NCI-H1417 treated with DMSO at 0.1 percent for 48 hours (cell line): Measurements from ENCODE around the gene GDI1.

Experiments used
- DNase-seq: peaks from one replicate; lab custom pipeline; 2025; lab: John Stamatoyannopoulos, UW

Gene GDI1

DNA sequence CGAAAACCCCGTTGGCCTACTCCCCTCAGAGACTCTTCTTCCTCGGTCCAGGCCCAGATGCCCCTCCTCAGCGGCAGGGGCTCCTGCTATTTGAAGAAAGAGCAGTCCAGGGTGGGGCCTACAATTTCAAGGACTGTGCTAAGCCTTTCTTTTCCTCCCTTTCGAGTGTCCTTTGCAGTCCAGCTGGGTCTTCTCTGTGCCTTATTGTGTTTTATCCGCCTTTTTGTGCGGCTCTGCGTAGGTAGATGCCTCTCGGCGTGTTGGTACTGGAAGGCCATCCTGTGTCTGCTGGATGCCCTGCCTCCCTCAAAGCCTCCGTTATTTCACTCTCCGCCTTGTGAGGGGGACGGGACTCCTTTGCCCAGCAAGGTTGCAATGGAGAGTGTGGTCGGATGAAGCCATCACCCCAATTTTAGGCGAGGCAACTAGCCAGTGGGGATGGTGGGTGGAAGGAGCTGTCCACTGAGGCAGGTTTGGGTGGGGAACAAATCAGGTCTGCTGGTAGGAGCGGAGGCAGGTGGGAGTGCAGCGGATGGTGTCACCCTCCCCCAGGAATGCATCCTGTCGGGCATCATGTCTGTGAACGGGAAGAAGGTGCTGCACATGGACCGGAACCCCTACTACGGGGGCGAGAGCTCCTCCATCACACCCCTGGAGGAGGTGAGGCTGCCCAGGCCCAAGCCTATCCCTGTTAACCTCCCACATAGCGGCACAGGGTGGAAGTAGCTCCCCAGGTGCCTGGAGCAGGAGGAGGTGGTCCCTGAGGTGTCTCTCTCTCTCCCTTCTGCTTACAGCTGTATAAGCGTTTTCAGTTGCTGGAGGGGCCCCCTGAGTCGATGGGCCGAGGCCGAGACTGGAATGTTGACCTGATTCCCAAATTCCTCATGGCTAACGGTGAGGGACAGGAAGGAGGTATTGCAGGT, 1.3 kb downstream of the GDI1 start:
- DNase-seq, result no peak

DNA sequence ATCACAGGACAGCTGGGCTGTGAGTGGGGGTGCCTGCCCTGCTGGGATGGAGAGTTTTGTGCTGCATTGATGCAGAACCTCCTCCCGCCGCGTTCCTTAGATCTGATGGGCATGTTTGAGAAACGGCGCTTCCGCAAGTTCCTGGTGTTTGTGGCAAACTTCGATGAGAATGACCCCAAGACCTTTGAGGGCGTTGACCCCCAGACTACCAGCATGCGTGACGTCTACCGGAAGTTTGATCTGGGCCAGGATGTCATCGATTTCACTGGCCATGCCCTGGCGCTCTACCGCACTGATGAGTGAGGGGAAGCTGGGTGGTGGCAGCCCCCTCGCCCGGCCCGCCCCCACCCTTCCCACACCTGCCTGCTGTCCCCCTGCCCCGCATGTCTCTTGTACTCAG, 2.9 kb downstream of the GDI1 start:
- no peak for DNase-seq

DNA sequence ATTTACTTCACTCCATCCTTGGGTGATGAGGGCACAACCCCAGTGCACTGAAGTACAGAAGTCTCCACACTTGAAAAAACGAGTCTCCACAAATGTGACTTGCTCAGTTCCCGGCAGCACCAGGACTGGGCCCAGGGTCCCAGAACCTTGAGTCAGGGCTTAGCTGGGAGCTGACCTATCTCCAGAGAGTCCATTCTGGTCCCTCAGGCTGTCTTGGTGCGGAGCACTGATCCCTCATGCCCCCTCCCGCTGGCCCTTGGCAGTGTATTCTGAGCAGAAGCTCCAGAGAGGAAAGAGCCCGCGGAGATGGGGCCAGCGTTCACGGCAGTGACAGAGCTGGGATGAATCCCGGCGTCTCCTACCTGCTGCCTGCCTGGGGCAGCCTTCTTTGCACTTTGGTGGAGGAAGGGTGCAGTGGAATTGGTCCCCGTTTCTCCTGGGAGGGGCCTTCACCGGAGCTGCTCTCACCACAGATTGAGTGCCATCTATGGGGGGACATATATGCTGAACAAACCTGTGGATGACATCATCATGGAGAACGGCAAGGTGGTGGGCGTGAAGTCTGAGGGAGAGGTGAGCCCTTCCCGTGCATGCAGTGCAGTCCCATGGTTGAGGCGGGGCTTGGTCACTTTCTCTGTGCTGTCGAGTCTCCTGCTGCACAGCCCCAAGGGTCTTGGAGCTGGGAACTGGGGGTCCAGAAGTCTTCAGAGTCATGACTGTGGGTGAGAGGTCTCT, 3.8 kb downstream of the GDI1 start:
- DNase-seq, result no peak

DNA sequence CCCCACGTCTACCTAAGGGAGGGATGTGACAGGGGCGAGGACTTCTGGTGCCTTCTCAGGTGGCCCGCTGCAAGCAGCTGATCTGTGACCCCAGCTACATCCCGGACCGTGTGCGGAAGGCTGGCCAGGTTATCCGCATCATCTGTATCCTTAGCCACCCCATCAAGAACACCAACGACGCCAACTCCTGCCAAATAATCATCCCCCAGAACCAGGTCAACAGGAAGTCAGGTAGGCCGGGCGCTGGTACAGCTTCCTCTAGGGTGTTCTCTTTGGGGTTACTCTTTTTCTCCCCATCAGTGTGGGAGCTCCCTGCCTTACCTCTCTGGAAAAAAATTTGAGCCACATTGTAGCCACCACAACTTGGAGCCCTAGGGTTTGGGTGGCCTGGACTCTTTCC, 4.6 kb downstream of the GDI1 start:
- DNase-seq, result no peak

DNA sequence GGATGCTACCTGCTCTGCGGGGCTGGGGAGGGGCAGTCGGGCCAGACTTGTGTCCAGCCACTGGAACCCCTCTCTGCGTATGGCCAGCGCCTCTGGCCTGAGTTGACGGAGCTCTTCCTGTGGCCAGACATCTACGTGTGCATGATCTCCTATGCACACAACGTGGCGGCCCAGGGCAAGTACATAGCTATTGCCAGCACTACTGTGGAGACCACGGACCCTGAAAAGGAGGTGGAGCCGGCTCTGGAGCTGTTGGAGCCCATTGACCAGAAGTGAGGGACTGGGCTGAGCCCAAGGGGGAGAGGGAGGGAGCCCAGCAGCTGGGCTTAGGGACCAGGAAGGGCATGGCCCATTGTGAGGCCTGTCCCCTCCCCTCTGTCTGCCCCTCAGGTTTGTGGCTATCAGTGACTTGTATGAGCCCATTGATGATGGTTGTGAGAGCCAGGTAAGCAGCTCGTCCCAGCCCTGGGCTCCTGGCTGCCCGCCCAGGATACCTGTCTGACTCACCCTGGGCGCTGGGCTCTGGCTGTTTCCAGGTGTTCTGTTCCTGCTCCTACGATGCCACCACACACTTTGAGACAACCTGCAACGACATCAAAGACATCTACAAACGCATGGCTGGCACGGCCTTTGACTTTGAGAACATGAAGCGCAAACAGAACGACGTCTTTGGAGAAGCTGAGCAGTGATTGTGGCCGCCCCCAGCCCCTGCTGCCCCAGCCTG, 5.2 kb downstream of the GDI1 start:
- no peak for DNase-seq

DNA sequence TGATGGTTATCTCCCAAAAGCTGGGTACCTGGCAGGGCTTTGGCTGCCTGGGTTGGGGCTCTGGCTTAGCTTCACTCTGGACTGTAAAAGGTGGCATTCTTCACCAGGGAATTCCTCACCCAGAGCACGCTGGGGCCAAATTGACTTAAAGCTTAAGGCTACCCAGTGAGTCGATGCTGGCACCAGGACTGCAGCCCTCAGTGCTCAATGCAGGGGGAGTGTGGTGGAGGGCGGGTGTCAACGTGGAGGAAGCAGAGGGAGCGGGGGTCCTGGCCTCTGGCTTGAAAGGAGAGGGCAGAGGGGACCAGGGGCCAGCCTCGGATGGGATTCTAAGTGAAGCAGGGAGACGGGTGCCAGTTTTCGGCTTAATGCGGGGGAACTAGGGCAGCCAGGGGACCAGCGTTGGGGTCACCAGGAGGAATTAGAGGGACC, 6.5 kb downstream of the GDI1 start:
- no peak for DNase-seq

DNA sequence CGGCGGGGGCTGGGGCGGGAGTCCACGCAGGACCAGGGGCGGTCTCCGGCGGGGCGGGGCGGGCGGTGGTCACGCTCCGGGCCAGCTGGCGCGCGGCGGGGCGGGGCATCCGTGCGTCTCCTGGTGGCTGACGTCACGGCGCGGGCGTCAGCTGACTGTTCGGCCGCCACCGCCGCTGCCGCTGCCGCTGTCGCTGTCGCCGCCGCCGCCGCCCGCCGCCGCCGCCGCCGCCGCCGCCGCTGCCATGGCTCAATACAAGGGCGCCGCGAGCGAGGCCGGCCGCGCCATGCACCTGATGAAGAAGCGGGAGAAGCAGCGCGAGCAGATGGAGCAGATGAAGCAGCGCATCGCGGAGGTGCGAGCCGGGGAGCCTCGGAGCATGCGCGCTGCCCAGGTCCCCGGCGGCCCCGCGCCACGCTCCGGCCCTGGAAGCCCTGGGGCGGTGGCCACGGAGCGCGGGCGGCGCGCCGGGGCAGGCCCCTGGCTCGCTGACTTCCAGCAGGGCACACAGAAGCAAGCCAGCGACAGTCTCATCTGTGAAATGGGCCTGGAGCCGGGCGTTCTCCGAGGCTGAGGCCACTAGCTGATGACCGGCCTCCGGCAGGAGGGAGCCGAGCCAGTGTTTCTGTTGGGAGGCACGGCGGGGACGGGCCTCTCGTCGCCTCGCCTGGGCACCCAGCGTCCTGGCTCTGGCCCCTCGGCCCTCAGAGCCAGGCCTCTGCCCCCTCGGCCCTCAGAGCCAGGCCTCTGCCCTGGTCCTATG, 7.2 kb downstream of the GDI1 start, which contains the start of gene FAM50A:
TSS of gene FAM50A (plus strand) at position 150 of the 763 bp plus-strand sequence. CDS start at position 245, 95 bp downstream.
- DNase-seq, result no peak

DNA sequence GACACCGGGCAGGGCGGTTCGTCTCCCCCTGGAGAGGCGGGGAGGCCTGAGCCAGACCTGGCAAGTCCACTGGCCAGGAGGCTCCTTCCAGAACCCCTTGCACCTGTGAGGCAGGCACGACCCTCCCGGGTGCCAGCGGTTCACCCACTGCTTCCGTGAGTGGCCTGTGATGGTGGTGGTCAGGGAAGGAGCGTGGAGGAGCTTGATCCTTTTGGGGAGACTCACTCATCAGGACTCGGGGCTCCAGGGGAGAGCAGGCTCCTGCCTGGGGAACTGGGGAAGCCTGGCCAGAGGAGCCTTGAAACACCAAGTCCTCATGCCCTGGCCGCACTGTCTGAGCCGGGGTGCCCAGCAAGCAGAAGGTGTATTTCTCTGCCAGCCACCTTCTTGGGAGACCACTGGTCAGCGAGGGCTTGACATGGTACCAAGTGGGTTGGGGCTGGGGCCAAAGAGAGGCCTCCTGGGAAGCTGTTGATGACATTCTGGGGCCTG, 7.8 kb downstream of the GDI1 start:
- no peak for DNase-seq

DNA sequence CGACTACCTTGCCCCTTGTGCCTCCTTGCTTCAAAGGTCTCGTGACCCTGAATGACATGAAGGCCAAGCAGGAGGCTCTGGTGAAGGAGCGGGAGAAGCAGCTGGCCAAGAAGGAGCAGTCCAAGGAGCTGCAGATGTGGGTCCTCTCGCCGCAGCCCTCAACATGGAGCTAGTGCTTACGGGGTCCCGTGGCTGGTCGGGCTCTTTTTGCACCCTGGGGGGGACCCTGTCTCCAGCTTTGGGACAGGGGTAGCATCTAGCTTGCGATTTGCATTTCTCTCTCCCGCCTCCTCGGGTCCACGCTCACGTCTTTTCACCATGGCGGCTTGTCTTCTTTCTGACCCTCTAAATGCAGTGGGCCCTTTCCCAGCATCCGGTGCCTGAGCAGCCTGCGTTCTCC, 8.8 kb downstream of the GDI1 start:
- no peak for DNase-seq

DNA sequence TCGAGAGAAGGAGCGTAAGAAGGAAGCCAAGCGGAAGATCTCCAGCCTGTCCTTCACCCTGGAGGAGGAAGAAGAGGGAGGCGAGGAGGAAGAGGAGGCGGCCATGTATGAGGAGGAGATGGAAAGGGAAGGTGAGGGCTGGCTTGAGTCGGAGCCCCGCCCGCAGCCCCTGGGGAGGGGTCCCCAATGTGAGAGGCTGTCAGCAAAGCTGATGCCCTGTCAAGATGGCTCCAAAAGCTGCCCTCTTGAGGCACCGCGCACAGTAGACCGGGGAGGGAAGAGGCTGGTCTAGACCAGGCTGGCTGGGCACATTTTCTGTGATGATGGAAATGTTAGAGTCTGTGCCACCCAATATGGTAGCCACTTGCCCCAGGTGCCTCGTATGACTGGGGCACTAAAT, 9.5 kb downstream of the GDI1 start:
- DNase-seq, result no peak

DNA sequence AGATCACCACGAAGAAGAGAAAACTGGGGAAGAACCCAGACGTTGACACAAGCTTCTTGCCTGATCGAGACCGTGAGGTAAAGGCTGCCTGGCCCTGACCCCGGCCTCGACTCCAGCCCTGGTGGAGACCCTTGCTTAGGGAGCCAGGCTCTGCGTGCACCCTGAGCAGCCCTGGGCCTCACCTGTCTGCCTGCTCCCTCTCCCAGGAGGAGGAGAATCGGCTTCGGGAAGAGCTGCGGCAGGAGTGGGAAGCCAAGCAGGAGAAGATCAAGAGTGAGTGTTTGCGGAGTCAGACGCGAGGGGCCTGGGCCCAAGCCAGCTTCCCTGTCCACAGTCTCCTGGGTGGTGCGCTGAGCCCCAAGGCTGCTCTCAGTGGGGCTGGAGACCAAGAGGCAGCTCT, 11.5 kb downstream of the GDI1 start:
- no peak for DNase-seq

DNA sequence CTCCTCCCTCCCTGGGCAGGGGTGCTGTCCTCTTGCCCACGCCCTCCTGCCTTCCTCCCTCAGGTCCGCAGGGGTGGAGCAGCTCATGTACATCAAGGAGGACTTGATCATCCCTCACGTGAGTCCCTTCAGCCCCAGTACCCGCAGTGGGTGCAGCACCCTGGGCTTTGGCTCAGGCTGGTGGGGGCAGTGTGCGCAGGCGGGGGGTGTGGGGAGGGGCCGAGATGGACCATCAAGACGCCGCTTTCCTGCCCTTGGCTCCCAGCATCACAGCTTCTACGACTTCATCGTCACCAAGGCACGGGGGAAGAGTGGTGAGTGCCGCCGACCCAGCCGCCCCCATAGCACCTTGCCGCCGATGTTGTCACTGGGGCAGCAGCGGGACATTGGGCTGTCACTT, 12.7 kb downstream of the GDI1 start:
- no peak for DNase-seq

DNA sequence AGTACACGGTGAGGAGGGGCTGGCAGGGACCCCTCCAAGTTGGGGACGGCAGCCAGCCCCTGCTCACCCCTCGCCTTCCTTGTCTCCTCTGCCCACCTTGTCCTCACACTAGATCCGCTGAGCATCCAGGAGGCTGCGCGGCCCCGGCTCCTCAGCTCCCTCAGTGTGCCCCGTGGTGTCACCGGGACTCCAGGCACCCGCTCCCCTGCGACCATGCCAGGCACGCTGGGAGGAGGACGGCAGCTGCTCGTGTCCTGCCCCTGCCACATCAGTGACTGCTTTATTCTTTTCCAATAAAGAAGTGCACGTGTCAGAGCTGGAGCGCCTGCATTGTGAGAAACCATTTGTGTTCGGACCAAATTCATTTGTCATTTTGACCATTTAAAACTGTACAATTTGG, 13.4 kb downstream of the GDI1 start:
- no peak for DNase-seq

DNA sequence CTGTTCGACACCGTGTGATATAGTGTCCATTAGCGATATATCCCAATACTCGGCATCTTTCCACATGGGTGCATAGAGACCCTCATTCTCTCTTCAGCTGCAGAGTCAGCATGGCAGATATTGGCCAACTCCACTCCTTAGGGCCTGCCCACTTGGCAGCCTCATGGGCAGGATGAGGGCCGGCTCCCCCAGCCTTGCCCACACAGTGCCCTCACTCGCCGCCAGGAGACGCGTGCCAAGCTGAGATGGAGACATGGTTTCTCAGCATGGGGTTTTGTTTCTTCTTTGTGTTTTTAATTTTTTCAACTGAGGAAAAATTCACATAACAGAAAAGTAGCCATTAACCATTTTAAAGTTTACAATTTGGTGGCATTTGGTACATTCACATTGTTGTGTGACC, 15.9 kb downstream of the GDI1 start:
- DNase-seq, result no peak

DNA sequence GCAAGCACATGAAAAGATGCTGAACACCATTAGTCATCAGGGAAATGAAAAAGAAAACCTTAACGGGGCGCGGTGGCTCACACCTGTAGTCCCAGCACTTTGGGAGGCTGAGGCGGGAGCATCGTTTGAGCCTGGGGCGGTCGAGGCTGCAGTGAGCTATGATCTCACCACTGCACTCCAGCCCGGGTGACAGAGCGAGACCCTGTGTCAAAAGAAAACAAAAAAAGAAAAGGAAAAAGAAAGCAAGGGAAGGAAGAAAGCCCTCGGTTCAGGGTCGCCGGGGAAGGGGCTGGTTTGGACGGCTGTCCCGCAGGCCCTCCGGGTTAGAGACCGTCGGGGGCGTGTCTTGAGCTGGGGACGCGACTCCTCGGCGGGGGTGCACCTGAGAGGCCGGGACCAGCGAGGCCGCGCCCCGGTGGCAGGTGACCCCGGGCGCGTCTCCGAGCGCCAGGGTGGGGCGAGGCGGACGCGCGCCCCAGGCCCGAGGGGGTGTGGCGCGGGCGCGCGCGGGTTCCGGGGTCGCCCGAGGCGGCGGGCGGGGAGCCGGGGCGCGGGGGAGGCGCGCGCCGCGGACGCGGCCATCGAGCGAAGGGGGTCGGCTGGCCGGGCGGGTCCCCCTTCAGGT, 20.6 kb downstream of the GDI1 start:
- DNase-seq, result no peak

DNA sequence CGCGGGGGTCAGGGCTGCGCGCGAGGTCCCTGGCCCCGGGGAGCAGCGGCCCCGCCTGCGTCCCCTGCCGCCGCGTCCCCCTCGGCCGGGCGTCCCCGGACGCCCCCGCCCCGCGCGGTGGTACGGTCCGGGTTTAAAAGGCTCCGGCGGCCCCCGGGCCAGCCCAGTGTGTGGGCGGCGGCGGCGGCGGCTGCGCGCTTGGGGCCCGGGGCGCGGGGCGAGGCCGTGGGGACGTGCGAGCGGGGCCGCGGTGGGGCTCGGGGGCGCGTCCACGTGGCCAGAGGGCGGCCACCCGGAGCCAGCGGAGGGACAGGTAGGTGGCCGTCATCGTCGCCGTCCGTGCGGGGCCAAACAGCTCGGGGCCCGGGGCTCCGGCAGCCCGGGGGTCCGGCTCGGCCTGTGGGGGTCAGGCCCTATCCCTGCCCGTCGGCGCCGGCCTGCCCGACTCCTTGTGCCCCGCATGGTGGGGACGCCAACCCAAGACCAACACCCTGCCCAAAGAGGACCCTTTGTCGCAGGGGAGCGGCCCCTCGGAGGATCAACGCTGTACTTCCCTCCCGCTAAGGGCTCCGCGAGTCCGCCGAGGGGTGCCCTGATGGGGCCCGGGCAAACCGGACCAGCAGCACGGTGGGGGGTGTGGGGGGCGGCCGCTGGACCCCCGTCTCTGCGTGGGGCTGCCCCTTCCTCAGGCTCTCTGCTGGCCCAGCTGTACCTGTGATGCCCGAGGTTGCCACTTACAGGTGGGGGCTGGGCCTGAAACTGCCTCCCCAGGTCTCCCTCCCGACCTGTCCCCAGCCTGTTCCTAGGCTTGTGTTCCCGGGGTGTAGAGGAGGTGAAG, 21.4 kb downstream of the GDI1 start, which contains the start of gene PLXNA3:
TSS of gene PLXNA3 (plus strand) at position 166 of the 838 bp plus-strand sequence. CDS start 1,903 bp downstream, outside the sequence.
- DNase-seq, result no peak

DNA sequence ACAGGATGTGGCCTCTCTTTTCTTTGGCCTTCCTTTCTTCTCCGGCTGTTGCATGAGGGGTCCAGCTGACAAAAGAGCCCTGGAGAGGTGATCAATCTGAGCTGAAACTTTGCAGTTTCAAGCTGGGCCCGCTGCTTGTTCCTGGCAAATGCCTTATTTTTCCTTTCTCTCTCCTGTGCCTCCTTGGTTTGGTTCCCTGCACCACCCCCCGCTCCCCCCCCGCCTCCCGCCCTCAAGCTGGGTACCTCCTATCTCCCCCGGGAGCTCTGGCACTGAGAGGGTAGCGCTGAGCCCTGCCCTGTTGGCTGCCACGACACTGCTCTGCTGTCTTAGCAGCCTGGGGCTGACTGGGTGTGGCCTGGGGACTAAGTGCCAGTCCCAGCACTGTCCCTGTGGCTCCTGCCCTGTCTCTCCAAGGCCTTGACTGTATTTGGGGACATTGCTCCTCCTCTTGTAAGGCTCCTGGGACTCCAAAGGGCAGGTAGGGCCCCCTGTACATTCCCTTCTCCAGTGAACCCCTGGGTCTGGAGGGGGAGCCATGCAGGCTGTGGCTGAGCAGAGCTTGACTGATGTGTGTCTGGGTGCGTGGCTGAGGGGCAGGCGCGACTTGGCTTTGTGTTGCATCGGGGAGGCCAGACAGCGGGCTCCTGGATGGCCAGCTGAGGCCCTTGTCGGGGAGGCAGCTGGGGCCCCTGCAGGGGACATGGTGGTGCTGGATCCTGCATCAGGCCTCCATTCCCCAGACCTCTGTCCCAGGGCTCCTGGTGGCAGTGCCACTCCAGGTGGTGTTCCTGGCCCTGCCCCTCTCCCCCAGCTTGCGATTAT, 22.2 kb downstream of the GDI1 start:
- no peak for DNase-seq

DNA sequence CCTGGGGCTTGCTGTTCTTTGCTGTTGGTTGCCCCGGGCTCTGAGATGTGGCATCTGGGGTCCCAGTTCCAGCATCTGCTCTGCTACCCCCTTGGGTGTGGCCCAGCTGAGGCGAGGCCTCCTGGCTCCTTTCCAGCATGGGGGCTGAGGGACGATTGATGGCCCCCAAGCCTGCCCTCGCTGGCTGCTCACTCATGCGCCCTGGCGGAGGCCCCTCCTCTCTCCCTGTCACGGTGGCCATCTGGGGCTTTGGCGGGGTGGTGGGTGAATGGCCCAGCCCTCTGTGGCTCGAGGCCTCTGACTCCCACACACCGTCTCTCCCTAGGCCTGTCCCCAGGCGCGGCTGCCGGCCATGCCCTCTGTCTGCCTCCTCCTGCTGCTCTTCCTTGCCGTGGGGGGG, 22.9 kb downstream of the GDI1 start:
- DNase-seq, result no peak

DNA sequence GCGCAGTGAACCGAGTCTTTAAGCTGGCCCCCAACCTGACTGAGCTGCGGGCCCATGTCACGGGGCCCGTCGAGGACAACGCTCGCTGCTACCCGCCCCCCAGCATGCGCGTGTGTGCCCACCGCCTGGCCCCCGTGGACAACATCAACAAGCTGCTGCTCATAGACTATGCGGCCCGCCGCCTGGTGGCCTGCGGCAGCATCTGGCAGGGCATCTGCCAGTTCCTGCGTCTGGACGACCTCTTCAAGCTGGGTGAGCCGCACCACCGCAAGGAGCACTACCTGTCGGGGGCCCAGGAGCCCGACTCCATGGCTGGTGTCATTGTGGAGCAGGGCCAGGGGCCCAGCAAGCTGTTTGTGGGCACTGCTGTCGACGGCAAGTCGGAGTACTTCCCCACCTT, 23.4 kb downstream of the GDI1 start:
- no peak for DNase-seq
